Activated CD8-positive, alpha-beta memory T cell treated with anti-CD3 and anti-CD28 coated beads for 48 hours (primary cell): Measurements from ENCODE around the gene PNPLA1.

Experiments
- DNase-seq, 3 experiments: peaks; one replicate each; pipeline ENCODE4 v3.0.0-alpha.2; 2020; ENCODE audit warnings: low read depth in 2 of 3, low spot score in 2 of 3

The PNPLA1 gene, protein sequence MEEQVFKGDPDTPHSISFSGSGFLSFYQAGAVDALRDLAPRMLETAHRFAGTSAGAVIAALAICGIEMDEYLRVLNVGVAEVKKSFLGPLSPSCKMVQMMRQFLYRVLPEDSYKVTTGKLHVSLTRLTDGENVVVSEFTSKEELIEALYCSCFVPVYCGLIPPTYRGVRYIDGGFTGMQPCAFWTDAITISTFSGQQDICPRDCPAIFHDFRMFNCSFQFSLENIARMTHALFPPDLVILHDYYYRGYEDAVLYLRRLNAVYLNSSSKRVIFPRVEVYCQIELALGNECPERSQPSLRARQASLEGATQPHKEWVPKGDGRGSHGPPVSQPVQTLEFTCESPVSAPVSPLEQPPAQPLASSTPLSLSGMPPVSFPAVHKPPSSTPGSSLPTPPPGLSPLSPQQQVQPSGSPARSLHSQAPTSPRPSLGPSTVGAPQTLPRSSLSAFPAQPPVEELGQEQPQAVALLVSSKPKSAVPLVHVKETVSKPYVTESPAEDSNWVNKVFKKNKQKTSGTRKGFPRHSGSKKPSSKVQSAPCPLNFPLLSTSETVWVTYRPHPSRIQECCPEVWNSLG

DNA sequence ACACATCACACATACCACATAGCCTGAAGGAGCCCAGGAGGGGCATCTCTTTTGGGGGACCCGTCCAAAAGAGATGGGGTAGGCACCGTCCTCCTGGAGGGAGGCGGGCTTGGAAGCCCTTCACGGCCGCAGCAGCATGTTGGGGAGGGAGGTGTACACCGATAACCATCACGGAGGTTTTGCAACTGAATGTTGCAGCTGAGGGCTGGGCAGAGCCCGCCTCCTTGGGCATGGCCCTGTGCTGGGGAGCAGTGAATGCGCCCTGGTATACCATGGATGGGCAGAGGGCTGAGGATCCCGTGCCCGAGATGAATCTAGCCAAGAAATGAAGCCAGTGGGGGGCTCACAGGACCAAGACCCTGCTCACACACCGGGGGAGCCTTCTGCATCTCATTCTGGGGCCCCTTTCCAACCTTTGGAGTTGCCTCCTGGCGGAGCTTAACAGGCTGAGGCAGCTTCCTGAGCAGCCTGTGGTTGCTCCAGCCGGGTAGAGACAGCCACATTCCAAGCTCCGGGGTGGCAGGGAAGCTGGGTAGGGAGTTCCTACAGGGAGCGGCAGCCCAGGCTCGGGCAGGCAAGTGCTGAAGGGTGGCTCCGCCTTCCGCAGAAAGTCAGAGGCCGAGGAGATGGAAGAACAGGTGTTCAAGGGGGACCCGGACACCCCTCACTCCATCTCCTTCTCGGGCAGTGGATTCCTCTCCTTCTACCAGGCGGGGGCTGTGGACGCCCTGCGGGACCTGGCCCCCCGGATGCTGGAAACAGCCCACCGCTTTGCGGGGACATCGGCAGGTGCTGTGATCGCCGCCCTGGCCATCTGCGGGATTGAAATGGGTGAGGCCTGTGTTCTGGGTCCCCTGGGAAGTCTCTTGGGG is at the start of gene PNPLA1:
TSS of gene PNPLA1 (plus strand) at position 227 of the 872 bp plus-strand sequence. CDS start at position 627, 400 bp downstream.
- no peak for DNase-seq

DNA sequence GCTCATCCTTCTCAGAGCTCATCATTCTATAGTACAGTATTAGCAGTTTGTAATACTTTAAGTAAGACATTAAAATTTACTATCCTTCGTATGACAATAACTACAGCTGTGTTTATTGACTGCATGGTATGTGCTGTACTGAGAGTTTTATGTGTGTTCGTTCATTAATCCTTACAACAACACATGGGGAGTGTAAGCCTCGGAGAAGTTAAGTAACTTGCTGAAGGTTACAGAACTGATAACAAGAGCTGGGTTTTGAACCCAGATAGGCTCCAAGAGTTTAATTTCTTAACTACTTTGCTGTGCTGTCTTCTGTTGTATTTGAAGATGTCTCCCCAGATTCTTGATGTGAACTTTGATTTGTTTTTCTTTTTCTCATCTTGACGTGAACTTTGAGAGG is 49.6 kb upstream of the PNPLA1 start:
- no peak for DNase-seq

DNA sequence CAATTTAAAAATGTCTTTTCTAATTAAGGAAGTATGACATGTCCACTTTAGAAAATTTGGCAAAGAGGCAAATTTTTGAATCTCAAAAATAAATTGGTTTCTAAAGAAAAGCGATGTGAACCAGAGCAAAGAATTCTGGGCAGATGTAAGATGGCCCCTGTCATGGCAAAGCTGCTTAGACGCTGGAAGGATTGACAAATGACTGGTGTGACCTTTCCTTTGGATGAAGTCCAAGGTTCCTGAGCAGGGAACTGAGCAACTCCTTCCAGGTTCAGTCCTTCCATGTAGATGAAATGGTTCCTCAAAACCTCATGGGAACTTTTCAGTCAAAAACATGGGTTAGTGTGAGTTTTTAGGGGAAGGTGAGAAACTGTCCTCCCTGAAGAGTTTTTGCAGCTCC is 48.2 kb upstream of the PNPLA1 start:
- no peak for DNase-seq

- DNase-seq: no peak
These were observed 46.9 kb upstream of the PNPLA1 start for GRCh38 chr6:36222924-36223323.

DNA sequence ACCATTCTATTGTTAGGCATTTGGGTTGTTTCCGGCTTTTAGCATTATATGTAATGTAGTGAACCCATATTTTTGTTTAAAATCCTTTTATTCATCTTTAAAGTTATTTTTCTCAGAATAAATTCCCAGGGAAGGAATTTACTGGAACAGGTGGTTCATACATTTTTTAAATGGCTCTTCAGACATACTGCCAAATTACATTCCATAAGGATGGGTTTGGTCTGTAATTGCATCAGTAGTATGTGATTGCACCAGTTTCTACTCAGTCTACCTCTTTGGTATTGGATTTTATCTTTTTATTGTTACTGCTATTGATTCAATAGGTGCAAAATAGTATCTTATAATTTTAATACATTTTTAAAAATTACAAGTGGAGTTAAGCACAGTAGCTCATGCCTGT is 46.2 kb upstream of the PNPLA1 start:
- DNase-seq: no peak

DNA sequence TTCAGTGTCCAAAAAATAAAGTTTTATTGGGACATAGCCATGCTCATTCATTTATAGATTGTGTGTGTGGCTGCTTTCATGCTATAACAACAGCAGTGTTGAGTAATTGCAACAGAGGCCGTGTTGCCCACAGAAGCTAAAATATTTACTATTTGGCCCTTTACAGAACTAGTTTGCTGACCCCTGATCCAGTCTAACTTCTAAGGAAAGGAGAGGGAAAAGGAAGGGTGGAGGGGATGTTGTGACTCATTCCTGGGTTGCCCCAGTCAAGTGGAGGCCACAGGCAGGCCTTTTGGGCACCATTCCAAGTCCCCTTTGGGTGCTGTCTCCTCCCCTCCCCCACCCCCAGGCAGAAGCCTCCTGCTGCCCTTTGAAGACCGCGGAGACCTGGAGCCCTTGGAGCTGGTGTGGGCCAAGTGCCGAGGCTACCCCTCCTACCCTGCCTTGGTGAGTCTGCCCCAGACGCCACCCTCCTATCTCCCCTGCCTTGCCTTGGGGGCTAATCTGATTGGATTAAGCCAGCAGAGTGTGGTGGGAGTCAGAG is 44.9 kb upstream of the PNPLA1 start:
- no peak for DNase-seq

GRCh38 chr6:36226438-36227047 is 43.3 kb upstream of the PNPLA1 start:
- no peak for DNase-seq

DNA sequence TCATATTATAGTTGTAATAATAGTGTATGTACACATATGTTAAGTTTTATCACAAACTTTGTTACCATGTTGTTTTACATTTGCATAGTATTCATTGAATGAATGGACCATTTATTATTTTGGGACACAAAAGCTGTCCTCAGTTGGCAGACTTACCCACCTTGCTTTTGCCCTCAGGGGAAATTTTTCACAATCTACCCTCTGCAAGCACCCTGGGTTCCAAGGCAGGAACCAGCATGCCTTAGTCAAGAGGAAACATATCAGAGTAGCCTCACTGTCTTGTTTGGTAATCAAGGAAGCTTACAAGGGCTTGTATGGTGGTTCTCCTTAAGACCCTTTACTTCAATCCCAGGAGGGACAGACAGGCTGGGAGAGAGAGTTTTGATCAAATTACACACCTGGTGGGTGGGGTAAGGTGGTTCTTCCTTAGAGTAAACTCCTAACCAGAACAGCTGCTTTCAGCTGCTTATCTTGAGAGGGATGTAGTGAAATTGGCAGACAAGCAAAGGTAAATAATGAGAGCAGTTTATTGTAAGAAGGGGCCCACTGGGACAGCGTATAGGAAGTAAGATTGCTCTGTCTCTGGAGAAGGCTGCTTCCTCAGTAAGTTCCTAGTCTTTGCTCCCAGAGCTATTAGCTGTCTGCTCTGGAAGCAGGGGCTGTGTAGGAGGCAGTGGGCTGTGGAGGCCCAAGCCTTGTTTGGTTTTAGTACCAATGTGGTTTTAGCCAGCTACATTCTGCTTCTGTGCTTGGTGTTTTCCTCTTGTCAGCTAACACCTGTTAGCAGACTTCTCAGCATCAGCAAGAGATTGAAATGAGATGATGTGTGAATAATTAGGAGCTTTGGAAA is 42.3 kb upstream of the PNPLA1 start:
- DNase-seq: no peak

DNA sequence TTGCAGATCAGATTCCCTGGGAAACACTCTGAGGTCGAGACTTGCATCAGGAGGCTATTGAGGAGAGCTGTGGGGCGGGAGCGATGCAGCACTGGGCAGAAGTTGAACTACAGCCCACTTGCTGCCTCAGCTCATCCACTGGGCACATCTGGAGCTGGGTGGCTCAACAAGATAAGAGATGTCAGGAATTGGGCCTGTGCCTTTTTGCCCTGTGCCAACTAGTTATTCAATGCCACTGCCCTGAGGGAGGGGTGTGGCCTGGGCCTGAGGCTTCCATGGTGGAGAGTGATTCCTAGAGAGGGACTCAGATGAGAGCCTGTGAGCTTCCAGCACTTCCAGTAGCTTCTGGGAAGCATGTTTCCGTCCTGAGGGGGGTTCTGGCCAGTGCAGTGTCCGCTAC is 40.6 kb upstream of the PNPLA1 start:
- no peak for DNase-seq

GRCh38 chr6:36230371-36230770 is 39.5 kb upstream of the PNPLA1 start:
- no peak for DNase-seq

GRCh38 chr6:36232172-36232571 is 37.7 kb upstream of the PNPLA1 start:
- DNase-seq: no peak

GRCh38 chr6:36235309-36235708 is 34.6 kb upstream of the PNPLA1 start:
- DNase-seq: no peak

DNA sequence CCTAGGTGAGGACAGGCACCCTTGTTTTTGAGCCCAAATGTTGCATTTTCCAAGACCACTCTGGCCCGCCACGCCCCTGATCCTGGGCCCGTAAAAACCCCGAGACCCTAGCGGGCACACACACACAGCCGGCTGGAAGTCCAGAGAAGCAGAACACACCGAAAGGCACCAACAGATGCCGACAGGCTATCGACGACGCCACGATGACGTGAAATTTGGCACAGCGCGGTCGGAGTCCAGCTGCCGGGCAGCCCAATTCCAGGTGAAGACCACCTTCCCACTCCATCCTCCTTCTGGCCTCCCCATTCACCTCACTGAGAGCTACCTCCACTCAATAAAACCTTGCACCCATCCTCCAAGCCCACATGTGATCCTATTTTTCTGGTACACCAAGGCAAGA is 34.0 kb upstream of the PNPLA1 start:
- DNase-seq: no peak

GRCh38 chr6:36239774-36240173 is 30.1 kb upstream of the PNPLA1 start:
- DNase-seq: no peak

- DNase-seq: no peak
These were observed 28.1 kb upstream of the PNPLA1 start for GRCh38 chr6:36241728-36242127.

DNA sequence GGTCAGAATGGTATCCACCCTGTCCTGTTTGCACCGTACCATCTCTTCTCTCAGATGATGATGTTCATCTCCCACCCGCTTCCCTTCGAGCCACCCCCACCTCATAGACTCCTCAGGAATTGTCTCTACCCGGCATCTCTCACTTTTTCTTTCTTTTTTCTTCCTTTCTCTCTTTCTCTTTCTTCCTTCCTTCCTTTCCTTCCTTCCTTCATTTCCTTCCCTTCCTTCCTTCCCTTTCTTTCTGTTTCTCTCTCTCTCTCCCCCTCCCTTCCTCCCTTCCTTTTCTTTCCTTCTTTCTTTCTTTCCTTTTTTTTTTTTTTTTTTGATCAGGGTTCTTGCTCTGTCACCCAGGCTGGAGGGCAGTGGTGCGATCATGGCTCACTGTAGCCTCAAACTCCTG is 27.7 kb upstream of the PNPLA1 start:
- no peak for DNase-seq

DNA sequence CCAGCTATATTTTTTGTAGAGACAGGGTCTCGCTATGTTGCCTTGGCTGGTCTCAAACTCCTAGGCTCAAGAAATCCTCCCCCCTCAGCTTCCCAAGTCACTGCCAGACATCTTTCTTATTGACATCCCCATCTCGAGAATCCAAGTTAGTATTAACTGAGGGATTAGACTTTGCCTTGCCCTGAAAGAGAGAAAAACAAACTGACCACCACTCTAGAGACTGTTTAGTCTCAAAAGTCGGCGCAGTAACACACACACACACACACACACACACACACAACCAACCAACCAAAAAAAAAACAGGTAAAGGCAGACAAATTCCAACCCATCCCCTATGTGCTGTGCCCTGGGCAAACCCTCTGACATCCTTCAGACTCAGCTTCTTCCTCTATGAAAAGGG is 27.2 kb upstream of the PNPLA1 start:
- no peak for DNase-seq

- no peak for DNase-seq
These were observed 26.2 kb upstream of the PNPLA1 start for GRCh38 chr6:36243562-36244212.

- DNase-seq: no peak
These were observed 25.1 kb upstream of the PNPLA1 start for GRCh38 chr6:36244641-36245280.
